GM13976 (cell line): ENCODE results near the gene FOXN3.

Source experiments
- DNase-seq: peaks from one replicate; pipeline ENCODE4 v3.0.0; 2012; ENCODE audit warnings: low spot score
- in situ Hi-C: fragments of 300-500 bp; cut with MboI; formaldehyde crosslinking; loops from one replicate; pipeline ENCODE4 v1.12.0; 2022; ENCODE audit warnings: low sequenced_read_pairs, mixed read lengths, inconsistent platforms; ENCODE audit not compliant: unreplicated experiment
- TF ChIP-seq, protein P1 (sequence below): IDR thresholded peaks from 2 replicates; pipeline ENCODE4 v1.5.1; 2012; ENCODE audit warnings: borderline replicate concordance, mild to moderate bottlenecking; ENCODE audit not compliant: insufficient read depth; ENCODE audit errors: extremely low read depth, missing control alignments, control extremely low read depth

The FOXN3 gene

DNA sequence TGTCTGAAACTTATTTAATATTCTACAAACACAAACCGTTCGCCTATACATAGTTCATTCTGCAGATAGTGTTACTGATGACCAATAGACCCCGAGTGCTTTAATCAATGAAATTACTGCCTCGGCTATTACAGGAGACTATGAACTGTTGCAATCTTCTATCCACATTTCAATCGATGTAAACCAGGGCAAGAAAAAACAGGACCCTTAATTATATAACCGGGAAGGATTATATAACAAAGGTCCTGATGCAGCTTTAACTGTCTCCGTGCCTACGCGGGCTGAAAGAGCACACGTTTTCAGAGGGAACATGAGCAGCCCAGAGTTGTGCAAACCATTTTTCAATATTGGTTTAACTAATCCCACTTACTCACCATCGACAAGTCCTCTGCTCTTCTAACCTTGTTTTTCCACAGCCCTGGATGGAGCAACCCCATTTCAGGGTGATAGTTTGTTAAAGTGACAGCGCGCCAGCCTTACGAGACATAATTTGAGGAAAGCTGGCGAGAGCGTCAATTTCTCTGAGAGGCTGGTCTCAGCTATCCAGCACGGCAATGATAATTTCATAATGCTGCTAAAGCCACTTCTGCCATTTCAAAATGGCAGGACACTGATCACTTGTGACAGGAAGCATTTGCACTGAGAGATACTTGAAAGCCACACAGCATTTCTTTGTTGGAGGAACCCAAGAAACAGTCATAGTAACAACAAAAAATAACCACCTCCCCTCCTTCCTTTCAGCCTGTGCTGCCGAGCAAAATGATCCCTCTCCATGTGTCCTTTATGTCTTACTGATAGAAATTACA, 184.6 kb downstream of the FOXN3 start:
- TF ChIP-seq, protein P1, sequence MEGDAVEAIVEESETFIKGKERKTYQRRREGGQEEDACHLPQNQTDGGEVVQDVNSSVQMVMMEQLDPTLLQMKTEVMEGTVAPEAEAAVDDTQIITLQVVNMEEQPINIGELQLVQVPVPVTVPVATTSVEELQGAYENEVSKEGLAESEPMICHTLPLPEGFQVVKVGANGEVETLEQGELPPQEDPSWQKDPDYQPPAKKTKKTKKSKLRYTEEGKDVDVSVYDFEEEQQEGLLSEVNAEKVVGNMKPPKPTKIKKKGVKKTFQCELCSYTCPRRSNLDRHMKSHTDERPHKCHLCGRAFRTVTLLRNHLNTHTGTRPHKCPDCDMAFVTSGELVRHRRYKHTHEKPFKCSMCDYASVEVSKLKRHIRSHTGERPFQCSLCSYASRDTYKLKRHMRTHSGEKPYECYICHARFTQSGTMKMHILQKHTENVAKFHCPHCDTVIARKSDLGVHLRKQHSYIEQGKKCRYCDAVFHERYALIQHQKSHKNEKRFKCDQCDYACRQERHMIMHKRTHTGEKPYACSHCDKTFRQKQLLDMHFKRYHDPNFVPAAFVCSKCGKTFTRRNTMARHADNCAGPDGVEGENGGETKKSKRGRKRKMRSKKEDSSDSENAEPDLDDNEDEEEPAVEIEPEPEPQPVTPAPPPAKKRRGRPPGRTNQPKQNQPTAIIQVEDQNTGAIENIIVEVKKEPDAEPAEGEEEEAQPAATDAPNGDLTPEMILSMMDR: no peak
- in situ Hi-C loops: no loop called here
- DNase-seq: no peak

DNA sequence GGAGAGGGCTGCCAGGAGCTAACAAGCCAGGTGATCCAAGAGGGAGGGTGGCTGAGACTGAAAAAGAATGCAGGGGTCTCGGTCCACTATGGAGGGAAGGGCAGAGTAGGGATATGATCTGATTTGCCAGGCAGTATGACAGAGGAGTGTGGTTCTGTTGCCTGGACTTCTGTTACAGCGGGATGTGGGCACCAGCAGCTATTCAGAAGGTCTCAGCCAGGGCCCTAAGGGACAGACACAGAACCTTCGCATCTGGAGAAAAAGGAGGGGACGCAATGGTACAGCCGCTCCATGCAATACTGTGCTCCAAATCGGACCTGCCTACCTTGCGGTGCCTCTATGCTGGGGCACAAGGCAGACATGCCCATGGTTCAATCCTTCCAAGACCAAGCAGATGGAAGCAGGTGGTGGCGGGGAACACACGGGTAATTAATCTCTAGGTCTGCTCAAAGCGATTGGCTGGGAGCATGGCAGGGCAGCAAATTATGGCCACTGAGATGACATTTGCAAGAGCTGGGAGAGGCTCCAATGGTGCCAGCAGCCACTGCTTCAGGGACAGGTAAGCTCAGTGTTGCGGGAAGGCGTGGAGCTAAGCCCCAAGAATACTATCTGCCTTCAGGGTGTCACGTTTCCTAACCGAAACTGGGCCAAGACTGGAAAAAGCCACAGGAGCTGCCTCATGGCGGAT, 185.5 kb downstream of the FOXN3 start:
- in situ Hi-C loops: no loop called here
- TF ChIP-seq, protein P1: no peak
- DNase-seq: no peak

DNA sequence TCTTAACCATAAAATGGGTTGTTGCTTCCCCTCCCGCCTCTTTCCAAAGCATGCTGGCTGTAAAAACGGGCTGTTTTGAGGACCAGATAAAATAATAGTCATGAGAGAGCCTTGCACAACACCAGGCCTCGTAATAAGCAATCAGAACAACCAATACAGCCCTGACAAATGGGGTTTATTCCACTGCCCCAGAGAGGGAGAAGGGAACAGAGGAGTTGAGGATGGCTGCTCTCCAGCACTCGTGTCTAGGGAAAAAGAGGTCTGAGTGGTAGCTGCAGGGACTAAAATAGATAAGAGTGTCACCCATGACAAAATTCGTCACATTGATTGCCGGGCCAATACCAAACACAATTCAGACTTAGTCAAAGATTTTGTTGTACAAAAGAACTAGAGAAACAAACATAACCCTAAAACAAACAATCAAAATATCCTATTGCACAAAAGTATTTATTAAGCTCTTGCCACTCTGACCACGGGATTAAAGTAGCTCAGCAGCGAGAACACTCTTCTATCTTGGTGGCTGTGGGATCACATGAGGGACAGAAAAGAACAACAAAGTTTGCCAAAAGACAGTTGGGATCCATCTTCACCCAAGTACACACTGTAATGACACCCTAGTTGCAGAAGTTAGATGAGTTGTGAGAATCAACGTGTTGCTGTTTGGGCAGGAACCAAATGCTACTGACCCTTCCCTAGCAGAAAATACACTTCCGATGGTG, 188.0 kb downstream of the FOXN3 start:
- in situ Hi-C loops: no loop called here
- no peak for DNase-seq
- TF ChIP-seq, protein P1: no peak

DNA sequence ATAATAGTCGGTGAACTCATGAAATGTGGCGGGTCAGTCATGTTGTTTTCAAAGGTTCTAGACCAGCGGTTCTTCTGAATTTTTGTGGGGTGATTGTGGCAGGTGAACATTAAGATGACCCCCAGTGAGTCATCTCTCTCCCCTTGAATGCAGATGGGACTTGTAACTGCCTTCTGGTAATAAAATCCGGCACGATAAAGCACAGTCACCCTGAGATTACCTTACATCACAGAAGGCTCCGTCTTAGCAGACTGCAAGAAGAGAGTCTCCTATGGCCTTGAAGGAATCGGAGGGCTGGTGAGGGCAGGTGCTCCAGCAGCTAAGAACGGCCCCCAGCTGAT, 189.6 kb downstream of the FOXN3 start:
- TF ChIP-seq, protein P1: no peak
- in situ Hi-C loops: no loop called here
- no peak for DNase-seq

DNA sequence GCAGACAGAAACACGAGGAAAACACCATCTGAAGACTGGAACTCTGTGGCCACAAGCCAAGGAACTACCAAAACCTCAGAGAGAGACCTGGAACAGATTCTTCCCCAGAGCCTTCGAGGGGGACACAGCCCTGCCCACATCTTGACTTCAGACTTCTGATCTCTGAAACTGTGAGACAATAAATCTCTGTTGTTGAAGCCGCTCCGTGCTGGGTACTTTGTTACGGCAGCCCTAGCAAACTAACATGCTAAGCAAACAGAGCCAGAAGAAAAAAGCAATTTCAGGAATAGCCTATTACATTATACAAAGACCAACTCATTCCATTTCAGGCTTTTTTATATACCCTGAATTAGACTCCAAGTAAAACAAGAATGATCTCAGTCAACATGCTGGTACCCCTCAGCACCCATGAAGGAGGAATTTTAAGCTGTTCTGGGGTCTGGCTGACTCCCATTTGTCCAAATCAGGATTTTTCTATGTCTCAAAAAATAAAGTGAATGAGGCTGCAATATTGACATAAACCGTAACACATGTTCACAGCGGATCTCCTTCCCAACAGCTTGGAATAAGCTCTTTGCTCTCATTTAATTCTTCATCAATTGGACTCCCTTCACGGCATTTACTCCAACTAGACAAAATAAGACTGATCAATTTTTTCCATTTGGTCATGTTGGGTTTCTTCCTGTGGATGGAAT, 190.1 kb downstream of the FOXN3 start:
- TF ChIP-seq, protein P1: no peak
- in situ Hi-C loops: no loop called here
- no peak for DNase-seq

DNA sequence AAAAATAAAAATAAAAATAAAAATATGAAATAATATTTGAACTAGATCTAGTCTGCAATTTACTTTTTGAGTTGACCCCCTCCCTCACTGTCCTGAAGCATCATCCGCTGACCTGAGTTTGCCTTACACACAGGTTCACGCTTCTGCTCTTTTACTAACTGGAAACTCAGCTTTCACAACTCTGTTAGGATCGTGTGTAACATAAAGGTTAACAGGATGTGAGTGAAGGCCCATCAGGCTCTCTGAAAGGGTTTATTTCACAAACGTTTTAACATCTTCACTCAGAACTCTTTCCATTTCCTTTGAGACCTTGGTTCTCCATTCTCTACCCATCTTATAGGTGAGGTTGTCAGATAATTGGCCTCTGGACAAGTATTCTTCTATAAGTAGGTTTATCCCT, 191.4 kb downstream of the FOXN3 start:
- no peak for DNase-seq
- in situ Hi-C loops: no loop called here
- TF ChIP-seq, protein P1: no peak
